HG03432 (cell line): Measurements from ENCODE around the gene ZBTB5.

Experiments used
- ATAC-seq: cut with Tn5 transposase; IDR thresholded peaks from one replicate; pipeline ENCODE4 v1.9.1; 2021; ENCODE audit warnings: mild to moderate bottlenecking, moderate library complexity; ENCODE audit not compliant: unreplicated experiment

ZBTB5 gene

GRCh38 chr9:37453827-37454226 is 11.4 kb downstream of the ZBTB5 start:
- no peak for ATAC-seq

GRCh38 chr9:37452611-37453010 is 12.6 kb downstream of the ZBTB5 start:
- no peak for ATAC-seq

DNA sequence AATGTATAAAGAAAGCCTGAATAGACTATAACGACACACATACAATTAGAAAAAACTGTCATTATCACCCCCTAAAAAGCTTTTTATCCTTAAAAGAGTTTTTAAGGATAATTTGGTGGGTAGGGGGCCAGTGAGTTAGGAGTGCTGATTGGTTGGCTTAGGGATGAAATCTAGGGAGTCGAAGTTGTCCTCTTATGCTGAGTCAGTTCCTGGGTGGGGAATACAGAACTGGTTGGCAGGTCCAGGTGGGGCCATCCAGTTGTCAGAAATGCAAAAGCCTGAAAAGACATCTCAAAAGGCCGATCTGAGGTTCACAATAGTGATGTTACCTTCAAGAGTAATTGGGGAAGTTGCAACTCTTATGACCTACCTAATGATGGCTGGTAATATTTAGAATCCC is 13.6 kb downstream of the ZBTB5 start:
- ATAC-seq: no peak

DNA sequence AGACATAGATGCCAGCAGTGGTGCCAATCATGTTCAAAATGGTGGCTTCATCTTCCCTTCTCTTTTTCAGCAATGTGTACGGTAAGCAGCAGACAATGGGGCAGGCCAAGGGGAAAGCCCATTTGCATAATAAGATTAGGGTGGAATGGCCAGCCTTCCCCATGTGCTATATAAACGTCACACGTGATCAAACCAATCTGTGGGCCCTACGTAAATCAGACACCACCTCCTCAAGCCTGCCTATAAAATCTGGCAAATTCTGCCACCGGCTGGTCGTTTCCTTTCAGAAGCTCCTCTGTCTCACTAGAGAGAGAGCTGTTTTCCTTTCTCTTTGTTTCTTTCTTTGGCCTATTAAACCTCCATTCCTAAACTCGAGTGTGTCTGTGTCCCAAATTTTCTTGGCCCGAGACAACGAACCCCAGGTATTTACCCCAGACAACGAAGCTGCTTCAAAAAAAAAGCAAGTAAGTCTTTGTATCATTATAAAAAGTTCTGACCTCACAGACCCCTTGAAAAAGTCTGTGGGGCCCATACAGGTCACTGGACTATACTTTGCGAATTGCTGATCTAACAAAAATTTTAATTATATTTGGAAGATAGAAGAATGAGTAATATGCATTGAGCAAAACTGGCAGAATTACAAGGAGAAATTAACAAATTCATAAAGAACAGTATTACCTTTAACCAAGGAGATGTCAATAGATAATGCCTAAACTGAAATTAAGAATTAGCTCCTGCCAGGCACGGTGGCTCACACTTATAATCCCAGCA is 15.2 kb downstream of the ZBTB5 start:
- ATAC-seq: no peak

DNA sequence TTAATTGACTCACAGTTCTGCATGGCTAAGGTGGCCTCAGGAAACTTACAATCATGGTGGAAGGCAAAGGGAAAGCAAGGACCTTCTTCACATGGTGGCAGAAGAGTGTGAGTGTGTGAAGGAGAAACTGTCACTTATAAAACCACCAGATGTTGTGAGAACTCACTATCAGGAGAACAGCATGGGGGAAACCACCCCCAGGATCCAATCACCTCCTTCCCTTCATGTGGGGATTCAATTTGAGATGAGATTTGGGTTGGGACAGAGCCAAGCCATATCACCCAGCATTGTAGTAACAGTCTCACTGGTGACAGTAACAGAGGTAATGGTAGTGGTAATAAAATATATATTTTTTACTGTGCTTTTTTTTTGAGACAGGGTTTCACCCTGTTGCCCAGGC is 18.1 kb downstream of the ZBTB5 start:
- ATAC-seq: no peak

DNA sequence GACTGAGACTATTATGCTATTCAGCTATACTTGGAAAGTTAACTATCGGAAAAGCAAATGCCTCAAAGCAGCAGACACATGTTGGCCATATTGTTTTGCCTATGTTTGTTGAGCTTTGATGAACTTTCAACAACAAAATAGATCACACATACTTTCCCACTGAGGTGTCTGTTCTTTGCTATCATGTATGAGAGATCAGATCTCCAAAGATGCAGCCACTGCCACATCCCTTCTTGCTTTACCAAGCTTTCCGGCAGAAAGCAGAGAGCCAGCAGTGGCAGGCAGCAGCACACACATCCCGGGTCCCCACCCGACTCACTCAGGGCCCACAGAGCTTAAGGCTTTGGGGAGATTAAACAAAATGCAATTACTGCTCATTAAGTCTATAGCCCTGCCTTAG is 18.8 kb downstream of the ZBTB5 start:
- no peak for ATAC-seq

DNA sequence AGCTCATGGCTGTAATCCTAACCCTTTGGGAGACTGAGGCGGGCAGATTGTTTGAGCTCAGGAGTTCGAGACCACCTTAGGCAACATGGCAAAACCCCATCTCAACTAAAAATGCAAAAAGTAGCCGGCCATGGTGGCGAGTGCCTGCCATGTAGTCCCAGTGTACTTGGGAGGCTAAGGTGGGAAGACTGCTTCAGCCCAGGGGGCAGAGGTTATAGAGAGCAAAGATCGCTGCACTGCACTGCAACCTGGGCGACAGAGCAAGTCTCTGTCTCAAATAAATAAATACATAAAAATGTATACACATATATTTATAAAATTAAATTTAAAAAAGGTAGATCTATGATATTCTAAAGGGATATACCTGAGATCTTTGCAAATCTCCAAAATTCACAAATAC is 19.4 kb downstream of the ZBTB5 start:
- ATAC-seq: no peak

DNA sequence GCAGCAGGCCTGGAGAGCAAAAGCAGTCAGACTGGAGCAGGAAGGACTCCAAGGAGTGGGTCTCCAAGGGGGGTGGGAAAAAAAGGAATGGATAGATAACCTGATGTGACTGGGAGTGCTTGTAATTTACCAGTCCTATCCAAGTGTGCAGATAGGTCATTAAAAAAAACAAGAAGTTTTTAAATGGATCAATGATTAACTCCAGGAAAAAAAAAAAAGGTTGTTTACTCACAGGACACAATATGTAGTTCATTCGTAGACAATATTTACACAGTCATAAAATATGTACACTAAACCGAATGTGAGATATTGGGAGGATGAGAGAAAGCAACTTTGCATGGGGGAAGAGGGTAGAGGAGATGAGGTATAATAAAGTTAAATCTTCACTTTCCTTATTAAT is 20.4 kb downstream of the ZBTB5 start:
- no peak for ATAC-seq

DNA sequence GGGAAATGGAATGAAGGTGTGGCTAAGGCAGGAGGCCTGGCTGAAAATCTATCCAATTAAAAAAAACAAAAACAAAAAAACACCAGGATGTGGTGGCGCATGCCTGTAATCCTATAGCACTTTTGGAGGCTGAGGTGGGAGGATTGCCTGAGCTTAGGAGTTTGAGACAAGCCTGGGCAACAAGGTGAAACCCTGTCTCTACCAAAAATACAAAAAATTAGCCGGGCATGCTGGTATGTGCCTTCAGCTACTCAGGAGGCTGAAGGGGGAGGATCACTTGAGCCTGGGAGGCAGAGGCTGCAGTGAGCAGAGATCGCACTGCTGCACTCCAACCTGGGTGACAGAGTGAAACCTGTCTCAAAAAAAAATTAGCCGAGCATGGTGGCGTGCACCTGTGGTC is 21.7 kb downstream of the ZBTB5 start:
- ATAC-seq: no peak

- ATAC-seq: no peak
These were observed 22.7 kb downstream of the ZBTB5 start for GRCh38 chr9:37442556-37442955.

DNA sequence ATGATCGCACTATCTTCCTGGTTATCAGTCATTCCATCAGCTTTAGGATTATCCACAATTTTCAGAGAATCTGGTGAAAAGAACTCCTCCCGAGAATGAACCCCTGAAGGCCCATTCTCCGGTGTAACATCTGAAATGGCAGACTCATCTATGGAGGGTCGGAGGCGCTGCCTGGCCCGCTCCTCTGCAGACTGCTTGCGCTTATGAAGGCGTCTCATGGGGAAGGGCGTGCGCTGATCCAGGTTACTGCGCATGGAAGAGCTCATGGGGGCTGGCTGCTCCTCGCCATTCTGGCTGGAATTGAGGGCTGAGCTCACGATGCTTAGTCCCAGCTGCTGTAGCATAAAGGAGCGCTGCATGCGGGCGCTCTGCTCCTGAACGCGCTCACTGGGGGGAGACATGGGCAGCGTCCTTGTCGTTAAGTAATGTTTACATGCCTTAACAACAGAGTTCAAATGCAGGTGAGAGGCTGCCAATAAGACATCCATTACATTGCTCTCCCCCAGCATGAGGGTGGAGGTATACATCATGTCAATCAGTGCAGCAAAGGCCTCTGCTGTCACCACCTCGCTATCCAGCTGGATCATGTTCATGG is 23.4 kb downstream of the ZBTB5 start:
- no peak for ATAC-seq

DNA sequence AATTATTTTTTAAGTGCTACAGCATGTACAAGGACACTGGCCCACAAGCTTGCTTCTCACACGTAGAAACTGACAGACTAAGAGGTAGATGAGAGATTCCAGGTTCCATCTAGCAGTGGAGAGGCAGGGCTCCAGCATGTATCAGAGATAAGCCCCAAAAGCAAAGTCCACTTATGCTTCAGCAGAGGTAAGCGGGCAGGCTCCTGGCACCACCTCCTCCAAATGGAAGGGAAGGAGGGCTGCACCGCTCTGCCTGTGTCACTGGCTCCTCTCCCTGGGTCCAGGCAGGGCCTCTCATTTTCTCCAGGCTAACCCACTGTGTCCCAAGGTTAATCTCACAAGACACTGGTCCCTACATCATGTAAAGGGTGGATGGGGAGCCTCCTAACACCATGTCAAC is 26.9 kb downstream of the ZBTB5 start:
- no peak for ATAC-seq

DNA sequence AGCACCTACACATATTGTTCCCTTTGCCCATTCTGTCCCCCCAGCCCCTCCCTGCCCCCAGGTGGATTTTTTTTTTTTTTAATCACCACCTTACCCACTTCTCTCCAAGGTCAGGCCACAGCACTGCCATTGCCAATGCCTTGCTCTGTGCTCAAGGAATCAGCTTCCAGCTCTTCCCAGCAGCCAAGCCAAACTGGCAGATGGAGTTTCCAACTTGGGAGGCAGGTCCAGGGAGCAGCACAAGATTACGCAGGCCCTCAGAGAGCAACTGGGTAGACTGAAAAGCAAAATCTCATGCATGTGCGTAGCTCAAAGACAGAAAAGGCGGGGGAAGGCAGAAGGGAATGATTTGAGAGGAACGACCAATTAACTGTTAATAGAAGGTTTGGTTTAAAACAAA is 27.6 kb downstream of the ZBTB5 start:
- ATAC-seq: no peak

- ATAC-seq: no peak
These were observed 28.2 kb downstream of the ZBTB5 start for GRCh38 chr9:37437010-37437409.

DNA sequence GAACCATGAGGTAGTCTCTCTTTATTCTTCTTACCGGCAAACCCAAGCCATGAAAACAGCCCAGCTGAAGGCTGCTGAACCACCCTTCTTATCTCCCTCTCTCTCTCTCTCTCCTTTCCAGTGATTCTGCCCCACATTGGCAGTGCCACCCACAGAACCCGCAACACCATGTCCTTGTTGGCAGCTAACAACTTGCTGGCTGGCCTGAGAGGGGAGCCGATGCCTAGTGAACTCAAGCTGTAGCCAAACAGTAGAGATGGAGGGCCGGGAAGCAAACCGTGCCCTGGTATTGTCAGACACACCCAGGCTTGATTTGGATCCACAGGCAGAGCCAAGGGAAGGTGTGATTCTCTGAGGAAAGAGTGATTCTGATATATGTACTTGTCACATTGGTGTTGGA is 28.7 kb downstream of the ZBTB5 start:
- no peak for ATAC-seq

- ATAC-seq: no peak
These were observed 31.3 kb downstream of the ZBTB5 start for GRCh38 chr9:37433867-37434371.

GRCh38 chr9:37432020-37432419 is 33.2 kb downstream of the ZBTB5 start:
- no peak for ATAC-seq

- no peak for ATAC-seq
These were observed 34.2 kb downstream of the ZBTB5 start for GRCh38 chr9:37430841-37431597.

GRCh38 chr9:37429441-37430285 is 35.6 kb downstream of the ZBTB5 start:
- ATAC-seq: no peak

DNA sequence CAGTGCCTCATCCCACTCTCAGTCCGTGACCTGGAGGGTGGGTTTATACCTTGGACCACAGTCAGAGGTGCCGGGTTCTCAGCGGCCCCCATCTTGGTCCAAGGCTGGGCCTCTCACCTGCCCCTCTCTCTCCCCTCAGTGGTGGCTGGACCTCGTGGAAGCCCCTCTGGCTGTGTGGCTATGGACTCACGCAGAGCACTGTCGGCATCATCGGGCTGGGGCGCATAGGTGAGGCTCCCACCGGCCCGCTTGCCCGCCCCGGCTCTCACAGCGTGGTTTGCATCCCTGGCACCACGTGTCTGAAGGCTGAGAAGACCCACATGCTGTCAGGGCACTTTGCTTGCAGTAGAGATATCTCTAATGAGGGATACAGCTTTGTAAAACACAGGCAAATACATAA is 36.9 kb downstream of the ZBTB5 start:
- ATAC-seq: no peak

- ATAC-seq: no peak
These were observed 38.4 kb downstream of the ZBTB5 start for GRCh38 chr9:37426846-37427245.
